ENCODE results near the gene MAPK6.

Gene MAPK6

DNA sequence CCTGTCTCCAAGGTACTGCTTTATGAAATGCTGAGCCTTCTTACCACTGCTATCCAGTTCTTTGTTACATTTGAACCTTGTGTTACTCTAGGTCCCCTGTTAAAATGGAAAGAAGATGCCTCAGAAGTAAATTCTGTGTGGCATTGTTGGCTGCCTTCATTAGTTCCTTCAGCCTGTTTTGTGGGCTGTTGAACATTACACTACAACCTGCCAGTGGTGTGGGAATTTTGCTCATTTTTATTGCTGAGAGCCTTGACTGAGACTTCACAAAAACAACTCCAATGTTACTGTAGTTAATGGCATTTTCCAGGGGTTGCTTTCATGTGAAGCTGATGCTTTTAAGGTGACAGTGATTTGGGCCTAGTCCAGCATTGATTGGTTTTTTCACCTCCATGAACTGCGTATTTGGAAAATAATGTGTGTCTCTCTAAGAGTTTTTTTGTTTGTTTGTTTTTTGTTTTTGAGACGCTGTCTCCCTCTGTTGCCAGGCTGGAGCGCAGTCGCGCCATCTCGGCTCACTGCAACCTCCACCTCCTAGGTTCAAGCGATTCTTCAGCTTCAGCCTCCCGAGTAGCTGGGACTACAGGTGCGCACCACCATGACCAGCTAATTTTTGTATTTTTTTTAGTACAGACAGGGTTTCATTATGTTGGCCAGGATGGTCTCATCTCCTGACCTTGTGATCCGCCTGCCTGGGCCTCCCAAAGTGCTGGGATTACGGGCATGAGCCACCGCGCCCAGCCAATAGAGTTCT, 4.3 kb downstream of the MAPK6 start:
- H3K27ac ChIP-seq: peak overlapping the region; percentile 89
- no peak for DNase-seq (ENCODE audit: low spot score)
- TF ChIP-seq, protein P1, sequence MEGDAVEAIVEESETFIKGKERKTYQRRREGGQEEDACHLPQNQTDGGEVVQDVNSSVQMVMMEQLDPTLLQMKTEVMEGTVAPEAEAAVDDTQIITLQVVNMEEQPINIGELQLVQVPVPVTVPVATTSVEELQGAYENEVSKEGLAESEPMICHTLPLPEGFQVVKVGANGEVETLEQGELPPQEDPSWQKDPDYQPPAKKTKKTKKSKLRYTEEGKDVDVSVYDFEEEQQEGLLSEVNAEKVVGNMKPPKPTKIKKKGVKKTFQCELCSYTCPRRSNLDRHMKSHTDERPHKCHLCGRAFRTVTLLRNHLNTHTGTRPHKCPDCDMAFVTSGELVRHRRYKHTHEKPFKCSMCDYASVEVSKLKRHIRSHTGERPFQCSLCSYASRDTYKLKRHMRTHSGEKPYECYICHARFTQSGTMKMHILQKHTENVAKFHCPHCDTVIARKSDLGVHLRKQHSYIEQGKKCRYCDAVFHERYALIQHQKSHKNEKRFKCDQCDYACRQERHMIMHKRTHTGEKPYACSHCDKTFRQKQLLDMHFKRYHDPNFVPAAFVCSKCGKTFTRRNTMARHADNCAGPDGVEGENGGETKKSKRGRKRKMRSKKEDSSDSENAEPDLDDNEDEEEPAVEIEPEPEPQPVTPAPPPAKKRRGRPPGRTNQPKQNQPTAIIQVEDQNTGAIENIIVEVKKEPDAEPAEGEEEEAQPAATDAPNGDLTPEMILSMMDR (conservative IDR thresholded peaks at IDR 0.05; ENCODE audit: low read depth): no peak
- CTCF ChIA-PET: interaction anchor here (0.7 kb wide), 3 partner anchors 19 to 186 kb away, joined by 3 to 6 read pairs (median 4); no protein-coding TSS in a partner anchor
- POLR2A ChIA-PET (ENCODE audit: low non-redundant PET): interaction anchor here (0.7 kb wide), 1 partner anchor 19 kb away, joined by 3 read pairs; no protein-coding TSS in a partner anchor

DNA sequence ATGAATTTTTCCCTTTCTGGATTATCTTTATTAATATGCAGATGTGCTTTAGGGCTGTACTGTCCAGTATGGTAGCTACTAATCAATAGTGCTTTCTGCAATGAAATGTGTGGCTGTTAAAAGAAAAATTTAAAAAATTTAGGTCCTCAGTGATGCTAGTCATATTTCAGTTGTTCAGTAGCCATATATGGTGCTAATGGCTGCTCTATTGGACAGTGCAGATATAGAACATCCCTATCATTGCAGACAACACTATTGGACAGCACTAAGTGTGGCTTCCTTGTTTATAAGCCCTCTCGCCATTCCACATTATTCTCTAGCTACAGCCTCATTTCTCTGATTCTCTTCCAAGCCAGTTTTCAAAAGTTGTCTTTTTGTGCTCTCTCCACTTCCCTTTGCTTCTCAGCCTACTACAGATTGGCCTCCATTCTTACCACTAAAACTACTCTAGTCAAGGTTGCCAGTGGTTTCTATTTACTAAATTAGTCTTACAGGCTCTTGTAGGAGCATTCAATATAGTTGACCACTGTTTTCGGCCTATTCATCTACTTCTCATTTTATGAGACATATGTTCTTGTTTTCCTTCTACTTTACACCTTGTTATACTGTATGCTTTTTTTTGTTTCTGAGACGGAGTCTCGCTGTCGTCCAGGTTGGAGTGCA, 9.5 kb downstream of the MAPK6 start:
- H3K27ac ChIP-seq: peak overlapping the region; percentile 76
- DNase-seq (ENCODE audit: low spot score): no peak
- ChIA-PET CTCF (interaction anchor here (0.6 kb wide), 1 partner anchor 378 kb away, joined by 8 read pairs; no protein-coding TSS in a partner anchor), POLR2A (ENCODE audit: low non-redundant PET) (no interaction called here)
- TF ChIP-seq, protein P1 (conservative IDR thresholded peaks at IDR 0.05; ENCODE audit: low read depth): no peak

DNA sequence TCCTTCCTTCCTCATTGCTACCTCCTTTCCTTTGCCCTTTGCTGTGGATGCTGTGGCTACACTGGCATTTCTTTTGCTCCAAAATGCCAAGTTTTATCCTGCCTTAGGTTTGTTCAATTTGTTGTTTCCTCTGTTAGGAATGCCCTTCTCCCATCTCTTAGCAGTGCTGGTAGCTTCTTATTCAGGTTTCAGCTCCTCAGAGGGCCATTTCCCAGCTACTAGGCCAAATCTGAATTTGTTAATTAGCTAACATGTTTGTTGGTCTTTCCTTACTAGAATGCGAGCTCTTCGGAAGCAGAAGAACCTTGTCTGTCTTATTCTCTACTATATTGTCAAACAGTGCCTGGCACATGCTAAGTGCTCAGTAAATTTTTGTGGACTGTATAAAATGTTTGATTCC, 11.0 kb downstream of the MAPK6 start:
- no peak overlapping the region; the same call in 1 of the 2 replicates for H3K27ac ChIP-seq
- ChIA-PET CTCF (no interaction called here), POLR2A (ENCODE audit: low non-redundant PET) (no interaction called here)
- DNase-seq (ENCODE audit: low spot score): no peak
- TF ChIP-seq, protein P1 (conservative IDR thresholded peaks at IDR 0.05; ENCODE audit: low read depth): no peak

DNA sequence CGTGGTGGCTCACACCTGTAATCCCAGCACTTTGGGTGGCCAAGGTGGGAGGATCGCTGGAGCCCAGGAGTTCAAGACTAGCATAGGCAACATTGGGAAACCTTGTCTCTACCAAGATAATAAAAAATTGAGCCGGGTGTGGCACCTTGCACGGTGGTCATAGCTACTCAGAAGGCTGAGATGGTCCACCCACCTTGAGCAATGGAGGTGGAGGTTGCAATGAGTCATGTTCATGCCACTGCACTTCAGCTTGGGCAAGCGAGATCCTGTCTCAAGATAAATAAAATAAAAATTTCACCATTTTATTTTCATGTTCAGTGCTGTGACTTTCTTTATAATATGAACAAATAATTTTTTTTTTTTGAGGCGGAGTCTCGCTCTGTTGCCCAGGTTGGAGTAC, 12.5 kb downstream of the MAPK6 start:
- TF ChIP-seq, protein P1 (conservative IDR thresholded peaks at IDR 0.05; ENCODE audit: low read depth): no peak
- ChIA-PET CTCF (interaction anchor here (0.7 kb wide), 1 partner anchor 45 kb away, joined by 3 read pairs; no protein-coding TSS in a partner anchor), POLR2A (ENCODE audit: low non-redundant PET) (no interaction called here)
- peak overlapping the region; percentile 99 for H3K27ac ChIP-seq
- peak; percentile 82 for DNase-seq (ENCODE audit: low spot score)

DNA sequence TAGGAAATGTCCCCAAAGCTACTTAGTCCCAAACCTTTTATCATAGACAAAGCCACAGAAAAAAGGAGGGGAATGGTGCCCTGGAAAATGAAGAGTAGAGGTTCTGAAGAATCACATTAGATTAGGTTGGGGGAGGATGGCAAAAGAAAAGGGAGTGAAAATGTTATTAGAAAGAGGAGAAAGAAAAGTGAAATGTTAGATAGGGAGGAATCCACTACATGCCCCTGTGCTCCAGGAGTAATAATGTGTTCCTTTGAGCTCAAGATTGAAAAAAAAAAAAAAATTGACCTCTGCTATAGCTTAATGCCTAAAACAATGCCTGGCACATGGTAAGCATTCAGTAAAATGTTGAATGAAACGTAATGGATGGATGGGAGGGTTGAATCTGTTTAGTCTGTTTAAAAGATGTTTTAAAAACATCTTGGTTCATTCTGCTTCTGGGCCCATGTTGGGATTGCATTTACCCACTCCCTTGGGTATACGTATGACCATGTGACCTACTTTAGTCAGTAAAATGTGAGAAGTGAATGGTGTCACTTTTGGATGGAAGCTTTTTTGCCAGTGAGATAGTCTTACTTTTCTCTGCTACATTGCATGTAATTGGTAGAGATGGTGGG, 19.0 kb downstream of the MAPK6 start:
- POLR2A ChIA-PET (ENCODE audit: low non-redundant PET): no interaction called here
- TF ChIP-seq, protein P1 (conservative IDR thresholded peaks at IDR 0.05; ENCODE audit: low read depth): no peak

More for the DNA sequence above, 19.0 kb downstream of the MAPK6 start:
- CTCF ChIA-PET: no interaction called here
- no peak for DNase-seq (ENCODE audit: low spot score)
- H3K27ac ChIP-seq: no peak overlapping the region

Data from RWPE1 (cell line).